Measurements from ENCODE around the gene ME3.

DNA sequence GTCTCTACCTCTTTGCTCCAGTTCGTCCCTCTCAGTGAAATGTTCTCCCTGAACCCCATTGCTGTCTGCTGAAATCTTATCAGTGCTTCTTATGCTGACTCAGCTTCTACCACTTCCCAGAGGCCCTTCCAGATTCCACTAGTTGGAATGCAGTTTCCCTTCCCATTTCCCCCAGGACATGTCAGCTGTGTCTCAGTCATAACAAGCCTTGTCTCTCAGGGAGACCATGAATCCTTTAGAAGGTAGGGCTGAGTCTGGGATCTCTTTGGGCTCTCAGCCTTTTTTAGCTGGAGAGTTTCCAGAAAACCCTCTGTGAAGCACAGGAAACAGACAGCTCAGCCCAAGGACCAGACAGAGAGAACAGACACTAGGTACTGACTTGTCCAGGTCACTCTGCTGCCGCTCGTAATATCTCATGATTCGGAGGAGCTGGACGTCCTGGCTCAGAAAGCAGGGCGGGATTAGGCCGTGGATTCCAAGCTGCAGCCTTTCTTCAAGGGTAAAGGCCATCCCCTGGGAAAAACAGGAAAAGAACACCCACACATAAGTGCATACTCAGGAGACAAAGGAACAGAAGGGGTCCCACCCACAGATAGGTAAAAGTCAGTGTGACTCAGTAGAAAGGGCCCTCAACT lies 113.0 kb downstream of the ME3 start:
- TF ChIP-seq, protein P1, sequence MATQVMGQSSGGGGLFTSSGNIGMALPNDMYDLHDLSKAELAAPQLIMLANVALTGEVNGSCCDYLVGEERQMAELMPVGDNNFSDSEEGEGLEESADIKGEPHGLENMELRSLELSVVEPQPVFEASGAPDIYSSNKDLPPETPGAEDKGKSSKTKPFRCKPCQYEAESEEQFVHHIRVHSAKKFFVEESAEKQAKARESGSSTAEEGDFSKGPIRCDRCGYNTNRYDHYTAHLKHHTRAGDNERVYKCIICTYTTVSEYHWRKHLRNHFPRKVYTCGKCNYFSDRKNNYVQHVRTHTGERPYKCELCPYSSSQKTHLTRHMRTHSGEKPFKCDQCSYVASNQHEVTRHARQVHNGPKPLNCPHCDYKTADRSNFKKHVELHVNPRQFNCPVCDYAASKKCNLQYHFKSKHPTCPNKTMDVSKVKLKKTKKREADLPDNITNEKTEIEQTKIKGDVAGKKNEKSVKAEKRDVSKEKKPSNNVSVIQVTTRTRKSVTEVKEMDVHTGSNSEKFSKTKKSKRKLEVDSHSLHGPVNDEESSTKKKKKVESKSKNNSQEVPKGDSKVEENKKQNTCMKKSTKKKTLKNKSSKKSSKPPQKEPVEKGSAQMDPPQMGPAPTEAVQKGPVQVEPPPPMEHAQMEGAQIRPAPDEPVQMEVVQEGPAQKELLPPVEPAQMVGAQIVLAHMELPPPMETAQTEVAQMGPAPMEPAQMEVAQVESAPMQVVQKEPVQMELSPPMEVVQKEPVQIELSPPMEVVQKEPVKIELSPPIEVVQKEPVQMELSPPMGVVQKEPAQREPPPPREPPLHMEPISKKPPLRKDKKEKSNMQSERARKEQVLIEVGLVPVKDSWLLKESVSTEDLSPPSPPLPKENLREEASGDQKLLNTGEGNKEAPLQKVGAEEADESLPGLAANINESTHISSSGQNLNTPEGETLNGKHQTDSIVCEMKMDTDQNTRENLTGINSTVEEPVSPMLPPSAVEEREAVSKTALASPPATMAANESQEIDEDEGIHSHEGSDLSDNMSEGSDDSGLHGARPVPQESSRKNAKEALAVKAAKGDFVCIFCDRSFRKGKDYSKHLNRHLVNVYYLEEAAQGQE (IDR thresholded peaks at IDR 0.05; ENCODE audit: insufficient read depth in 1 of 2, low read depth in 2 of 2, low read length in 2 of 2) = no peak
- TF ChIP-seq POLR2AphosphoS5 (IDR thresholded peaks at IDR 0.05; ENCODE audit: low read depth, low read length) = no peak
- TF ChIP-seq TAF1 (IDR thresholded peaks at IDR 0.05; ENCODE audit: borderline replicate concordance, insufficient read depth, low read length) = no peak

Data from PFSK-1 (cell line).